Karpas-422 (cell line): Measurements from ENCODE around the gene MAFB. TPM values are rescaled to one million over a fixed set of nuclear protein-coding genes. Genes with fewer than 3 reads are reported as not detected.

Experiments
- DNase-seq: peaks from one replicate; pipeline ENCODE4 v3.0.0-alpha.2; 2015
- H2AFZ ChIP-seq: fragments of 200-600 bp; sonication (generic); 2 replicates; pipeline ENCODE4 v1.6.1; 2014; ENCODE audit warnings: antibody characterized with exemption, low read length, mixed read lengths
- H3K27ac ChIP-seq: fragments of 200-600 bp; sonication (generic); 2 replicates; pipeline ENCODE4 v1.5.1; 2014; ENCODE audit warnings: mild to moderate bottlenecking, low read length, moderate library complexity
- H3K27me3 ChIP-seq: fragments of 200-600 bp; sonication (generic); 2 replicates; pipeline ENCODE4 v1.6.1; 2014; ENCODE audit warnings: low read length, mixed read lengths
- H3K36me3 ChIP-seq: fragments of 200-600 bp; sonication (generic); 2 replicates; pipeline ENCODE4 v1.6.1; 2014; ENCODE audit warnings: low read length, mixed read lengths; ENCODE audit not compliant: insufficient read depth
- H3K4me1 ChIP-seq: fragments of 200-600 bp; sonication (generic); 2 replicates; pipeline ENCODE4 v1.6.1; 2014; ENCODE audit warnings: mild to moderate bottlenecking, low read length, mixed read lengths
- H3K4me2 ChIP-seq: fragments of 200-600 bp; sonication (generic); 2 replicates; pipeline ENCODE4 v1.6.1; 2014; ENCODE audit warnings: low read length, low read depth, mild to moderate bottlenecking; ENCODE audit not compliant: poor library complexity, severe bottlenecking
- H3K4me3 ChIP-seq: fragments of 200-600 bp; sonication (generic); 2 replicates; pipeline ENCODE4 v1.5.1; 2014; ENCODE audit warnings: mild to moderate bottlenecking, antibody characterized with exemption, low read length, mixed read lengths
- H3K79me2 ChIP-seq: fragments of 200-600 bp; sonication (generic); 2 replicates; pipeline ENCODE4 v1.6.1; 2014; ENCODE audit warnings: mild to moderate bottlenecking, low read length, mixed read lengths
- H3K9ac ChIP-seq: fragments of 200-600 bp; sonication (generic); 2 replicates; pipeline ENCODE4 v1.6.0; 2014; ENCODE audit warnings: low read length
- H3K9me2 ChIP-seq: fragments of 200-600 bp; sonication (generic), shearing (Covaris generic); replicated peaks from 2 replicates; pipeline ENCODE4 v1.6.0; 2014; ENCODE audit warnings: mild to moderate bottlenecking, low read length, moderate library complexity; ENCODE audit not compliant: insufficient read depth
- H3K9me3 ChIP-seq: fragments of 300-700, 200-600 bp; sonication (generic); 2 replicates; pipeline ENCODE4 v1.6.1; 2014; ENCODE audit warnings: low read length, mixed read lengths
- H4K20me1 ChIP-seq: fragments of 200-600 bp; sonication (generic); 2 replicates; pipeline ENCODE4 v1.6.1; 2014; ENCODE audit warnings: mild to moderate bottlenecking, antibody characterized with exemption, low read length, low read depth; ENCODE audit not compliant: insufficient read depth
- total RNA-seq: library from RNA; depleted of rRNA; stranded (reverse); fragments of >200 nt; shearing (Covaris generic); gene quantifications from 2 replicates; pipeline ENCODE4 v1.2.3, GENCODE V29; 2014; ENCODE audit warnings: low replicate concordance

The MAFB gene
- total RNA-seq, 1 experiment from 2014 or later, result not detected

GRCh38 chr20:40677343-40677924, 11.6 kb downstream of the MAFB start:
- Histone ChIP-seq H3K79me2 (no peaks in the 10 kb centered on the region), H2AFZ (no peak overlapping the region), H3K27ac (no peak overlapping the region), H3K27me3 (no peaks in the 10 kb centered on the region), H3K36me3 (no peaks in the 10 kb centered on the region), H3K4me2 (no peak overlapping the region), H3K9ac (no peak overlapping the region), H3K4me1 (no peaks in the 10 kb centered on the region), H3K9me3 (no peaks in the 10 kb centered on the region), H4K20me1 (no peaks in the 10 kb centered on the region), H3K4me3 (no peak overlapping the region), H3K9me2 (no peaks in the 10 kb centered on the region)
- no peak for DNase-seq

GRCh38 chr20:40676491-40677269, 12.4 kb downstream of the MAFB start:
- H3K9me2 ChIP-seq, result no peaks in the 10 kb centered on the region
- peak overlapping the region; percentile 43 for H3K4me2 ChIP-seq
- no peaks in the 10 kb centered on the region for H3K36me3 ChIP-seq
- H4K20me1 ChIP-seq, result no peaks in the 10 kb centered on the region
- H3K4me1 ChIP-seq, result no peaks in the 10 kb centered on the region
- H3K9me3 ChIP-seq, result no peaks in the 10 kb centered on the region
- no peak overlapping the region for H3K27ac ChIP-seq
- H3K9ac ChIP-seq, result peak overlapping the region; percentile 28; the same call in 1 of the 2 replicates
- DNase-seq, result no peak
- H3K27me3 ChIP-seq, result no peaks in the 10 kb centered on the region
- no peak overlapping the region for H2AFZ ChIP-seq
- no peaks in the 10 kb centered on the region for H3K79me2 ChIP-seq
- H3K4me3 ChIP-seq, result peak overlapping the region; percentile 48; the same call in 1 of the 2 replicates

- Histone ChIP-seq H3K36me3 (no peaks in the 10 kb centered on the region), H3K9me3 (no peaks in the 10 kb centered on the region), H3K9ac (no peak overlapping the region), H3K4me1 (no peaks in the 10 kb centered on the region), H3K79me2 (no peaks in the 10 kb centered on the region), H4K20me1 (no peaks in the 10 kb centered on the region), H3K27ac (no peak overlapping the region), H2AFZ (no peak overlapping the region), H3K27me3 (no peaks in the 10 kb centered on the region), H3K4me2 (no peak overlapping the region), H3K4me3 (no peak overlapping the region), H3K9me2 (no peaks in the 10 kb centered on the region)
- DNase-seq, result no peak
Observed at GRCh38 chr20:40675599-40676221, 13.3 kb downstream of the MAFB start.

DNA sequence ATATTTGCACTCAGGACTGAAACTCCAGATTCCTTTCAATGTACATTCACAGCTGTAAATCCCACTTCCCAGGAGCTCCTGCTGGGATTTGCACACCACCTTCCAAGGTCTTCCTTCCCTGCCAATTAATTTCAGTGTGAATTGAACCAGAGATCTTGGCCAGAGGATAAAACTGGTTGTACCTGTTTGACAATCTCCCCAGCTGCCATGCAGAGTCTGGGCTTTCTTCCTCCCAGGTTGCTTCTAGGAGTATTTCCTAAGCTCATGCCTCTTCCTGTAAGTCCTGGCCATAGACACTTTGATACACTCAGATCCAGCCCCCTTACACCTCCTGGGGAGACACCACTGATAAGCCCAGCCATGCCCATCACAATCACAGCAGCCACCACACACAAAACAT, 15.6 kb downstream of the MAFB start:
- H3K36me3 ChIP-seq, result no peaks in the 10 kb centered on the region
- no peaks in the 10 kb centered on the region for H4K20me1 ChIP-seq
- peaks cover 9% of the 10 kb centered on the region for H3K4me1 ChIP-seq
- no peaks in the 10 kb centered on the region for H3K9me2 ChIP-seq
- H3K9me3 ChIP-seq, result no peaks in the 10 kb centered on the region
- no peak overlapping the region for H3K4me2 ChIP-seq
- H3K4me3 ChIP-seq, result no peak overlapping the region
- H3K27ac ChIP-seq, result no peak overlapping the region
- no peak for DNase-seq
- no peaks in the 10 kb centered on the region for H3K79me2 ChIP-seq
- no peak overlapping the region for H3K9ac ChIP-seq
- H2AFZ ChIP-seq, result no peak overlapping the region
- no peaks in the 10 kb centered on the region for H3K27me3 ChIP-seq

GRCh38 chr20:40672095-40672494, 16.9 kb downstream of the MAFB start:
- Histone ChIP-seq H3K9me2 (no peaks in the 10 kb centered on the region), H3K4me1 (peaks cover 10% of the 10 kb centered on the region), H4K20me1 (no peaks in the 10 kb centered on the region), H3K9ac (no peak overlapping the region), H2AFZ (no peak overlapping the region), H3K27ac (no peak overlapping the region), H3K9me3 (no peaks in the 10 kb centered on the region), H3K4me3 (no peak overlapping the region), H3K27me3 (no peaks in the 10 kb centered on the region), H3K36me3 (no peaks in the 10 kb centered on the region), H3K4me2 (no peak overlapping the region), H3K79me2 (no peaks in the 10 kb centered on the region)
- no peak for DNase-seq

DNA sequence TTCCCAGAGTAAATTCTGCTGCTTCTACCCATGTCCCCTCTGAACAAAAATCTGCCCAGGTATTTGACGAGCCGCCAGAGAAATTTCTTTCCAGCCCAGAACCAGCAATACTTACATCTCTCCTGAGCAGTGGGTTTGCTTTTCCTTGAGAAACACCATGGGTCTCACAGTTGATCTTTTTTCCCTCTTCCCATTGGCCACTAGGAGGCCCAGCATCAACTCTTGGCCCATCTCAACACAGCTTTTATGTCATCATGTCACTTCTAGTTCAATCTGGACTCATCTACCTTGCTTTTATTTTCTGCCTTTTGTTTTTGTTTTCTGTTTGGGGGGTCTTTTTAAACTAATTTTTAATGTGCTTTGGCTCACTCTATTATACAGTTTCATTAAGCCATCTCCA, 18.8 kb downstream of the MAFB start:
- H3K4me1 ChIP-seq, result peaks cover 10% of the 10 kb centered on the region
- no peak overlapping the region for H3K4me3 ChIP-seq
- no peak overlapping the region for H3K9ac ChIP-seq
- H3K9me3 ChIP-seq, result no peaks in the 10 kb centered on the region
- no peaks in the 10 kb centered on the region for H3K9me2 ChIP-seq
- no peaks in the 10 kb centered on the region for H4K20me1 ChIP-seq
- H3K27me3 ChIP-seq, result no peaks in the 10 kb centered on the region
- no peaks in the 10 kb centered on the region for H3K79me2 ChIP-seq
- H2AFZ ChIP-seq, result no peak overlapping the region
- no peaks in the 10 kb centered on the region for H3K36me3 ChIP-seq
- no peak overlapping the region for H3K27ac ChIP-seq
- DNase-seq, result no peak
- H3K4me2 ChIP-seq, result no peak overlapping the region

DNA sequence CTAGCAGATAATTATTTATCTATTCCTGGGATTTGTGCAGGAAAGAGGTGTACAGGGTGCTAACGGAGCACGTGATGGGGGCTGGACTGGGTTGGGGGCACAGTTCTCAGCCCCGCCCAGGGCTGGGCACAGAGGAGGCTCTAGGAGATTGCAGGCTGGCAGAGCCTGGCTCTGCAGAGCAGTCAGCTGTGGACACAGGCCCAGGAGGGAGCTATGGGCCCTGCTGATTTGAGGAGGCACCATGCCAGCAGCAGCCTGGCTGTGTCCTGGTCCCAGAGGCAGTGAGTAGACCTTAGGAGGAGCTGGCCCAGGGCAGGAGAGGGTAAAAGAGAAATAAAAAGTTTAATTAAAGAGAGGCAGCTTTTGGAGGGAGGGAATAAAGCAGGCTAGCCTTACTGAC, 19.3 kb downstream of the MAFB start:
- H4K20me1 ChIP-seq, result no peaks in the 10 kb centered on the region
- no peaks in the 10 kb centered on the region for H3K9me3 ChIP-seq
- DNase-seq, result no peak
- H2AFZ ChIP-seq, result no peak overlapping the region
- peaks cover 10% of the 10 kb centered on the region for H3K4me1 ChIP-seq
- no peaks in the 10 kb centered on the region for H3K79me2 ChIP-seq
- no peak overlapping the region for H3K9ac ChIP-seq
- H3K4me2 ChIP-seq, result no peak overlapping the region
- no peak overlapping the region for H3K4me3 ChIP-seq
- no peaks in the 10 kb centered on the region for H3K9me2 ChIP-seq
- no peaks in the 10 kb centered on the region for H3K36me3 ChIP-seq
- no peak overlapping the region for H3K27ac ChIP-seq
- no peaks in the 10 kb centered on the region for H3K27me3 ChIP-seq

GRCh38 chr20:40668449-40669228, 20.4 kb downstream of the MAFB start:
- Histone ChIP-seq H3K9me3 (no peaks in the 10 kb centered on the region), H3K9ac (no peak overlapping the region), H3K9me2 (no peaks in the 10 kb centered on the region), H3K27ac (no peak overlapping the region), H3K79me2 (no peaks in the 10 kb centered on the region), H3K4me2 (no peak overlapping the region), H3K36me3 (no peaks in the 10 kb centered on the region), H3K4me3 (no peak overlapping the region), H3K4me1 (peaks cover 10% of the 10 kb centered on the region), H2AFZ (no peak overlapping the region), H4K20me1 (no peaks in the 10 kb centered on the region), H3K27me3 (no peaks in the 10 kb centered on the region)
- DNase-seq, result no peak
